ACC112 (cell line): ENCODE data around the gene C17orf67.
"Not testable (repeated sequence)": the region's sequence is repeated elsewhere in the genome, so short reads cannot be mapped to it uniquely, and the experiment has no call there.

ENCODE experiments used
- H2AFZ ChIP-seq: fragments of 200-600 bp; sonication (generic); one replicate; pipeline ENCODE4 v1.6.0; 2017; ENCODE audit warnings: antibody characterized with exemption, low read length; ENCODE audit not compliant: unreplicated experiment
- H3K27ac ChIP-seq: fragments of 200-600 bp; sonication (generic); 2 replicates; pipeline ENCODE4 v1.5.1; 2014; ENCODE audit warnings: low read depth, mild to moderate bottlenecking, antibody characterized with exemption, low read length, moderate library complexity
- H3K27me3 ChIP-seq: fragments of 200-600 bp; sonication (generic); 2 replicates; pipeline ENCODE4 v1.6.1; 2014; ENCODE audit warnings: mild to moderate bottlenecking, antibody characterized with exemption, low read length, moderate library complexity, mixed read lengths; ENCODE audit not compliant: insufficient read depth
- H3K36me3 ChIP-seq: fragments of 200-600 bp; sonication (generic); 2 replicates; pipeline ENCODE4 v1.6.1; 2016; ENCODE audit warnings: mild to moderate bottlenecking, antibody characterized with exemption, low read length, moderate library complexity, mixed read lengths; ENCODE audit not compliant: insufficient read depth
- H3K4me1 ChIP-seq: fragments of 200-600 bp; sonication (generic); one replicate; pipeline ENCODE4 v1.6.1; 2016; ENCODE audit warnings: low read length, mixed read lengths; ENCODE audit not compliant: insufficient read depth, unreplicated experiment, control insufficient read depth
- H3K4me3 ChIP-seq: fragments of 200-600 bp; sonication (generic); 2 replicates; pipeline ENCODE4 v1.5.1; 2014; ENCODE audit warnings: mild to moderate bottlenecking, low read depth, low read length
- H3K79me2 ChIP-seq: fragments of 200-600 bp; sonication (generic); one replicate; pipeline ENCODE4 v1.6.0; 2016; ENCODE audit warnings: low read length; ENCODE audit not compliant: control insufficient read depth, unreplicated experiment, insufficient read depth

Gene C17orf67

GRCh38 chr17:56773124-56773523 lies 60.6 kb downstream of the C17orf67 start:
- no peaks in the 10 kb centered on the region for H3K36me3 ChIP-seq
- H3K27ac ChIP-seq, result no peak overlapping the region
- no peak overlapping the region for H2AFZ ChIP-seq
- peaks cover 39% of the 10 kb centered on the region for H3K27me3 ChIP-seq
- no peak overlapping the region for H3K4me3 ChIP-seq
- no peaks in the 10 kb centered on the region for H3K79me2 ChIP-seq
- H3K4me1 ChIP-seq, result no peaks in the 10 kb centered on the region

GRCh38 chr17:56772442-56772841 lies 61.3 kb downstream of the C17orf67 start:
- no peaks in the 10 kb centered on the region for H3K4me1 ChIP-seq
- no peaks in the 10 kb centered on the region for H3K36me3 ChIP-seq
- H3K4me3 ChIP-seq, result no peak overlapping the region
- no peak overlapping the region for H2AFZ ChIP-seq
- no peaks in the 10 kb centered on the region for H3K79me2 ChIP-seq
- peaks cover 43% of the 10 kb centered on the region for H3K27me3 ChIP-seq
- no peak overlapping the region for H3K27ac ChIP-seq

GRCh38 chr17:56771975-56772374 lies 61.7 kb downstream of the C17orf67 start:
- H3K27ac ChIP-seq, result no peak overlapping the region
- no peak overlapping the region for H3K4me3 ChIP-seq
- no peaks in the 10 kb centered on the region for H3K79me2 ChIP-seq
- peaks cover 43% of the 10 kb centered on the region for H3K27me3 ChIP-seq
- no peaks in the 10 kb centered on the region for H3K4me1 ChIP-seq
- H3K36me3 ChIP-seq, result no peaks in the 10 kb centered on the region
- H2AFZ ChIP-seq, result no peak overlapping the region

- H3K36me3 ChIP-seq, result no peaks in the 10 kb centered on the region
- no peak overlapping the region for H2AFZ ChIP-seq
- no peak overlapping the region for H3K27ac ChIP-seq
- H3K4me3 ChIP-seq, result no peak overlapping the region
- H3K79me2 ChIP-seq, result no peaks in the 10 kb centered on the region
- H3K27me3 ChIP-seq, result peaks cover 43% of the 10 kb centered on the region
- no peaks in the 10 kb centered on the region for H3K4me1 ChIP-seq
Observed at GRCh38 chr17:56771563-56771962, 62.2 kb downstream of the C17orf67 start.

- H3K79me2 ChIP-seq, result no peaks in the 10 kb centered on the region
- H3K36me3 ChIP-seq, result no peaks in the 10 kb centered on the region
- no peak overlapping the region for H3K27ac ChIP-seq
- H2AFZ ChIP-seq, result no peak overlapping the region
- H3K4me1 ChIP-seq, result no peaks in the 10 kb centered on the region
- H3K27me3 ChIP-seq, result peaks cover 48% of the 10 kb centered on the region
- H3K4me3 ChIP-seq, result no peak overlapping the region
Observed at GRCh38 chr17:56770427-56770826, 63.3 kb downstream of the C17orf67 start.

GRCh38 chr17:56765449-56765848 lies 68.3 kb downstream of the C17orf67 start:
- Histone ChIP-seq H3K27me3 (peaks cover 26% of the 10 kb centered on the region), H2AFZ (no peak overlapping the region), H3K4me1 (no peaks in the 10 kb centered on the region), H3K36me3 (no peaks in the 10 kb centered on the region), H3K4me3 (no peak overlapping the region), H3K79me2 (no peaks in the 10 kb centered on the region), H3K27ac (no peak overlapping the region)

- Histone ChIP-seq H2AFZ (no peak overlapping the region), H3K4me3 (no peak overlapping the region), H3K36me3 (no peaks in the 10 kb centered on the region), H3K27me3 (peaks cover 18% of the 10 kb centered on the region), H3K27ac (no peak overlapping the region), H3K4me1 (no peaks in the 10 kb centered on the region), H3K79me2 (no peaks in the 10 kb centered on the region)
Observed at GRCh38 chr17:56762988-56763387, 70.7 kb downstream of the C17orf67 start.

GRCh38 chr17:56762144-56762543 lies 71.6 kb downstream of the C17orf67 start:
- H3K79me2 ChIP-seq, result no peaks in the 10 kb centered on the region
- H3K27me3 ChIP-seq, result peaks cover 15% of the 10 kb centered on the region
- H3K4me3 ChIP-seq, result no peak overlapping the region
- no peak overlapping the region for H3K27ac ChIP-seq
- H2AFZ ChIP-seq, result no peak overlapping the region
- no peaks in the 10 kb centered on the region for H3K36me3 ChIP-seq
- peaks cover under 1% of the 10 kb centered on the region for H3K4me1 ChIP-seq

GRCh38 chr17:56761387-56761786 lies 72.3 kb downstream of the C17orf67 start:
- Histone ChIP-seq H3K4me3 (no peak overlapping the region), H3K79me2 (no peaks in the 10 kb centered on the region), H3K4me1 (peaks cover 6% of the 10 kb centered on the region), H2AFZ (no peak overlapping the region), H3K27me3 (peaks cover 15% of the 10 kb centered on the region), H3K27ac (no peak overlapping the region), H3K36me3 (no peaks in the 10 kb centered on the region)

- H3K36me3 ChIP-seq, H3K4me3 ChIP-seq, H3K27ac ChIP-seq, H3K79me2 ChIP-seq, H2AFZ ChIP-seq, H3K27me3 ChIP-seq: not testable (repeated sequence)
- peaks cover 15% of the 10 kb centered on the region for H3K4me1 ChIP-seq
Observed at GRCh38 chr17:56757611-56758010, 76.1 kb downstream of the C17orf67 start.

- peak overlapping the region; percentile 61 for H3K27ac ChIP-seq
- H2AFZ ChIP-seq, result no peak overlapping the region
- no peak overlapping the region for H3K4me3 ChIP-seq
- H3K27me3 ChIP-seq, result no peaks in the 10 kb centered on the region
- H3K36me3 ChIP-seq, result no peaks in the 10 kb centered on the region
- H3K4me1 ChIP-seq, result peaks cover 15% of the 10 kb centered on the region
- H3K79me2 ChIP-seq, result no peaks in the 10 kb centered on the region
Observed at GRCh38 chr17:56756536-56756935, 77.2 kb downstream of the C17orf67 start.
